DOHH2 (cell line): ENCODE data around the gene BBX.

Experiments used
- H3F3A ChIP-seq: fragments of 200-600 bp; sonication (generic), shearing (Covaris generic); 2 replicates; pipeline ENCODE4 v1.6.0; 2016; ENCODE audit warnings: antibody characterized with exemption, mild to moderate bottlenecking; ENCODE audit not compliant: control insufficient read depth, insufficient read depth
- H3K27ac ChIP-seq: fragments of 200-600 bp; sonication (generic); 2 replicates; pipeline ENCODE4 v1.5.1; 2014; ENCODE audit warnings: low read depth, mild to moderate bottlenecking, low read length, moderate library complexity
- H3K27me3 ChIP-seq: fragments of 200-600 bp; sonication (generic); 2 replicates; pipeline ENCODE4 v1.6.1; 2014; ENCODE audit warnings: mild to moderate bottlenecking, low read length, mixed read lengths; ENCODE audit not compliant: control insufficient read depth
- H3K36me3 ChIP-seq: fragments of 200-600 bp; sonication (generic); 2 replicates; pipeline ENCODE4 v1.6.1; 2014; ENCODE audit warnings: mild to moderate bottlenecking, low read length, moderate library complexity, mixed read lengths; ENCODE audit not compliant: control insufficient read depth
- H3K4me1 ChIP-seq: fragments of 200-600 bp; sonication (generic); 2 replicates; pipeline ENCODE4 v1.6.1; 2014; ENCODE audit warnings: mild to moderate bottlenecking, low read length, mixed read lengths; ENCODE audit not compliant: control insufficient read depth
- H3K4me2 ChIP-seq: fragments of 200-600 bp; sonication (generic); 2 replicates; pipeline ENCODE4 v1.6.0; 2014; ENCODE audit warnings: mild to moderate bottlenecking, low read length, moderate library complexity
- H3K4me3 ChIP-seq: fragments of 200-600 bp; sonication (generic); 2 replicates; pipeline ENCODE4 v1.5.1; 2014; ENCODE audit warnings: mild to moderate bottlenecking, low read length, mixed read lengths
- H3K79me2 ChIP-seq: fragments of 200-600 bp; sonication (generic); 2 replicates; pipeline ENCODE4 v1.6.1; 2014; ENCODE audit warnings: mild to moderate bottlenecking, low read length, mixed read lengths; ENCODE audit not compliant: control insufficient read depth
- H3K9me2 ChIP-seq: fragments of 200-600 bp; sonication (generic); replicated peaks from 2 replicates; pipeline ENCODE4 v1.6.1; 2014; ENCODE audit warnings: mild to moderate bottlenecking, low read length, mixed read lengths; ENCODE audit not compliant: control insufficient read depth
- H3K9me3 ChIP-seq: fragments of 200-600 bp; sonication (generic); 2 replicates; pipeline ENCODE4 v1.6.1; 2014; ENCODE audit warnings: antibody characterized with exemption, low read length, mixed read lengths; ENCODE audit not compliant: control insufficient read depth, insufficient read depth
- H4K20me1 ChIP-seq: fragments of 200-600 bp; sonication (generic); 2 replicates; pipeline ENCODE4 v1.6.0; 2014; ENCODE audit warnings: low read depth, mild to moderate bottlenecking, antibody characterized with exemption, low read length, moderate library complexity; ENCODE audit not compliant: control insufficient read depth, insufficient read depth
- CTCF ChIP-seq: fragments of 200-600 bp; sonication (generic); IDR thresholded peaks from one replicate; pipeline ENCODE4 v1.5.1; 2014; ENCODE audit warnings: antibody characterized with exemption, mild to moderate bottlenecking, low read depth, low read length; ENCODE audit not compliant: poor library complexity, severe bottlenecking
- EZH2phosphoT487 ChIP-seq: fragments of 200-600 bp; sonication (generic); IDR thresholded peaks from 2 replicates; pipeline ENCODE4 v1.6.1; 2017; ENCODE audit warnings: borderline replicate concordance, mild to moderate bottlenecking, antibody characterized with exemption, low read length, moderate library complexity, mixed read lengths

BBX gene

GRCh38 chr3:107845380-107846278 is 322.9 kb downstream of the BBX start:
- no peaks in the 10 kb centered on the region for H3K9me3 ChIP-seq
- no peak overlapping the region for H3K4me3 ChIP-seq
- H3K9me2 ChIP-seq = no peaks in the 10 kb centered on the region
- H4K20me1 ChIP-seq = no peaks in the 10 kb centered on the region
- TF ChIP-seq CTCF = no peak
- TF ChIP-seq EZH2phosphoT487 = no peak
- H3K27ac ChIP-seq = no peak overlapping the region
- no peaks in the 10 kb centered on the region; the same call in 1 of the 2 replicates for H3K4me1 ChIP-seq
- H3K27me3 ChIP-seq = no peaks in the 10 kb centered on the region
- H3K79me2 ChIP-seq = no peaks in the 10 kb centered on the region
- H3K36me3 ChIP-seq = no peaks in the 10 kb centered on the region
- no peak overlapping the region for H3K4me2 ChIP-seq
- H3F3A ChIP-seq = no peaks in the 10 kb centered on the region

GRCh38 chr3:107846279-107846852 is 323.6 kb downstream of the BBX start:
- no peak overlapping the region for H3K27ac ChIP-seq
- H3K27me3 ChIP-seq = no peaks in the 10 kb centered on the region
- H3K79me2 ChIP-seq = no peaks in the 10 kb centered on the region
- no peak overlapping the region for H3K4me3 ChIP-seq
- no peaks in the 10 kb centered on the region for H3K36me3 ChIP-seq
- H4K20me1 ChIP-seq = no peaks in the 10 kb centered on the region
- TF ChIP-seq CTCF (peak; percentile 83), EZH2phosphoT487 (no peak)
- H3K4me1 ChIP-seq = no peaks in the 10 kb centered on the region; the same call in 1 of the 2 replicates
- no peak overlapping the region for H3K4me2 ChIP-seq
- no peaks in the 10 kb centered on the region for H3K9me2 ChIP-seq
- no peaks in the 10 kb centered on the region for H3K9me3 ChIP-seq
- H3F3A ChIP-seq = no peaks in the 10 kb centered on the region

- Histone ChIP-seq H3K27ac (no peak overlapping the region), H3K9me3 (no peaks in the 10 kb centered on the region), H3K4me1 (no peaks in the 10 kb centered on the region; the same call in 1 of the 2 replicates), H3K36me3 (no peaks in the 10 kb centered on the region), H4K20me1 (no peaks in the 10 kb centered on the region), H3F3A (no peaks in the 10 kb centered on the region), H3K4me3 (no peak overlapping the region), H3K79me2 (no peaks in the 10 kb centered on the region), H3K27me3 (no peaks in the 10 kb centered on the region), H3K9me2 (no peaks in the 10 kb centered on the region), H3K4me2 (no peak overlapping the region)
- TF ChIP-seq EZH2phosphoT487 (no peak), CTCF (no peak)
These were observed 325.0 kb downstream of the BBX start for GRCh38 chr3:107847791-107848190.
